Measurements from ENCODE around the gene MRNIP.

The MRNIP gene

GRCh38 chr5:179890751-179891682 lies 32.4 kb upstream of the MRNIP start:
- no peak for TF ChIP-seq CTCF (IDR thresholded peaks at IDR 0.05; ENCODE audit: insufficient read depth, low read length, poor library complexity, severe bottlenecking)
- TF ChIP-seq EZH2phosphoT487 (conservative IDR thresholded peaks at IDR 0.05; ENCODE audit: low read length), result no peak
- Histone ChIP-seq H2AFZ (ENCODE audit: low read depth, low read length, severe bottlenecking) (no peak overlapping the region), H3K9ac (ENCODE audit: low read length) (no peak overlapping the region), H3K27me3 (ENCODE audit: low read length) (no peaks in the 10 kb centered on the region), H3K27ac (ENCODE audit: low read depth, low read length) (no peak overlapping the region), H4K20me1 (ENCODE audit: low read depth, low read length) (no peaks in the 10 kb centered on the region), H3K79me2 (ENCODE audit: insufficient read depth, low read length) (no peaks in the 10 kb centered on the region), H3K9me3 (ENCODE audit: insufficient read depth, low read length) (no peaks in the 10 kb centered on the region), H3K4me2 (ENCODE audit: low read depth, low read length, poor library complexity, severe bottlenecking) (no peak overlapping the region), H3F3A (ENCODE audit: insufficient read depth) (no peaks in the 10 kb centered on the region), H3K4me3 (ENCODE audit: insufficient read depth, low read length, poor library complexity, severe bottlenecking) (no peak overlapping the region), H3K9me2 (replicated peaks; ENCODE audit: insufficient read depth, low read length) (no peaks in the 10 kb centered on the region), H3K36me3 (ENCODE audit: low read length) (no peaks in the 10 kb centered on the region)

GRCh38 chr5:179889885-179890284 lies 31.3 kb upstream of the MRNIP start:
- Histone ChIP-seq H3K9me2 (replicated peaks; ENCODE audit: insufficient read depth, low read length) (no peaks in the 10 kb centered on the region), H3K79me2 (ENCODE audit: insufficient read depth, low read length) (no peaks in the 10 kb centered on the region), H3K27me3 (ENCODE audit: low read length) (no peaks in the 10 kb centered on the region), H3K36me3 (ENCODE audit: low read length) (peaks cover 7% of the 10 kb centered on the region), H4K20me1 (ENCODE audit: low read depth, low read length) (no peaks in the 10 kb centered on the region), H3F3A (ENCODE audit: insufficient read depth) (no peaks in the 10 kb centered on the region), H3K9ac (ENCODE audit: low read length) (no peak overlapping the region), H3K9me3 (ENCODE audit: insufficient read depth, low read length) (0 out of 2 replicates have a peak, but pooled peaks cover 2% of the 10 kb centered on the region), H3K4me3 (ENCODE audit: insufficient read depth, low read length, poor library complexity, severe bottlenecking) (no peak overlapping the region), H2AFZ (ENCODE audit: low read depth, low read length, severe bottlenecking) (no peak overlapping the region), H3K4me2 (ENCODE audit: low read depth, low read length, poor library complexity, severe bottlenecking) (no peak overlapping the region), H3K27ac (ENCODE audit: low read depth, low read length) (no peak overlapping the region)
- no peak for TF ChIP-seq EZH2phosphoT487 (conservative IDR thresholded peaks at IDR 0.05; ENCODE audit: low read length)
- TF ChIP-seq CTCF (IDR thresholded peaks at IDR 0.05; ENCODE audit: insufficient read depth, low read length, poor library complexity, severe bottlenecking), result no peak

DNA sequence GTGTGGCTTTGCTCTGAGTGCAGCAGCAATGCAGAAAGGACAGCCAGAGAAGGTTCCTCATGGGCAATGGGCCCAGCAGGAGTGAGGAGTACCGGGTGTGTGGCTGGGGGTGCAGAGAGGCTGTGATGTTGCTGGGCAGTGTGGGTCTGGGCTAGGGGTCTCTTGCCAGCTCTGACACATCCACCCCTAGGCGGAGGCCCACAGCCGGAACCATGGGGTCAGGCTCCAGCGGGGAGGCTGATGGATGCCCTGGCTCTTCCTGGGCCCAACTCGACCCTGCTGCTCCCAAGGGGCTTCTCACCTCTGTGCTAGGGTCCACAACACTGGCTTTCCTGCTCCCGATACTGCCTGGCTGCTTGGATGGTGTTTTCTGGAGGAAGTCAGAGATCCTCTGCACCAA lies 29.2 kb upstream of the MRNIP start:
- no peaks in the 10 kb centered on the region for H4K20me1 ChIP-seq (ENCODE audit: low read depth, low read length)
- H3F3A ChIP-seq (ENCODE audit: insufficient read depth), result no peaks in the 10 kb centered on the region; the same call in 1 of the 2 replicates
- H3K4me3 ChIP-seq (ENCODE audit: insufficient read depth, low read length, poor library complexity, severe bottlenecking), result no peak overlapping the region
- no peak overlapping the region for H3K4me2 ChIP-seq (ENCODE audit: low read depth, low read length, poor library complexity, severe bottlenecking)
- H3K79me2 ChIP-seq (ENCODE audit: insufficient read depth, low read length), result no peaks in the 10 kb centered on the region
- no peaks in the 10 kb centered on the region for H3K9me2 ChIP-seq (replicated peaks; ENCODE audit: insufficient read depth, low read length)
- no peak overlapping the region for H2AFZ ChIP-seq (ENCODE audit: low read depth, low read length, severe bottlenecking)
- H3K36me3 ChIP-seq (ENCODE audit: low read length), result peaks cover 26% of the 10 kb centered on the region
- H3K9ac ChIP-seq (ENCODE audit: low read length), result no peak overlapping the region
- peaks cover 19% of the 10 kb centered on the region; the same call in 1 of the 2 replicates for H3K9me3 ChIP-seq (ENCODE audit: insufficient read depth, low read length)
- TF ChIP-seq CTCF (IDR thresholded peaks at IDR 0.05; ENCODE audit: insufficient read depth, low read length, poor library complexity, severe bottlenecking), result no peak
- no peak for TF ChIP-seq EZH2phosphoT487 (conservative IDR thresholded peaks at IDR 0.05; ENCODE audit: low read length)
- no peaks in the 10 kb centered on the region for H3K27me3 ChIP-seq (ENCODE audit: low read length)
- no peak overlapping the region for H3K27ac ChIP-seq (ENCODE audit: low read depth, low read length)

Data from SU-DHL-6 (cell line).